ENCODE results near the gene URM1. TPM values are rescaled to one million over a fixed set of nuclear protein-coding genes. Genes with fewer than 3 reads are reported as not detected.
A peak's percentile ranks its signal among the peaks of the same experiment; 100 is the strongest.

The URM1 gene
- polyA plus RNA-seq, 1 donor, result 53.6 TPM

- no peak for DNase-seq
These were observed 57.7 kb downstream of the URM1 start for GRCh38 chr9:128428644-128429512.

GRCh38 chr9:128429513-128430086, 58.4 kb downstream of the URM1 start:
- DNase-seq, result no peak

- no peak for DNase-seq
These were observed 60.0 kb downstream of the URM1 start for GRCh38 chr9:128431207-128431606.

- DNase-seq, result no peak
These were observed 63.2 kb downstream of the URM1 start for GRCh38 chr9:128434340-128434739.

- no peak for DNase-seq
These were observed 64.4 kb downstream of the URM1 start for GRCh38 chr9:128435611-128436010.

GRCh38 chr9:128438343-128439109, 67.4 kb downstream of the URM1 start:
- peak; percentile 59 for DNase-seq

GRCh38 chr9:128439273-128439672, 68.1 kb downstream of the URM1 start:
- DNase-seq, result no peak

Other genes starting within 250 kb of the URM1 start
- 37.9 TPM for gene PTGES2, start 243.6 kb upstream of the URM1 start, polyA plus RNA-seq (ENCODE audit: insufficient read length)
- gene LCN2, start 221.9 kb upstream of the URM1 start, polyA plus RNA-seq (ENCODE audit: insufficient read length), result 0.75 TPM
- 31.8 TPM for gene BBLN, start 211.1 kb upstream of the URM1 start, polyA plus RNA-seq (ENCODE audit: insufficient read length)
- 139 TPM for gene CIZ1, start 179.8 kb upstream of the URM1 start, polyA plus RNA-seq (ENCODE audit: insufficient read length)
- 231 TPM for gene DNM1, start 168.0 kb upstream of the URM1 start, polyA plus RNA-seq (ENCODE audit: insufficient read length)
- 92.5 TPM for gene GOLGA2, start 95.4 kb upstream of the URM1 start, polyA plus RNA-seq (ENCODE audit: insufficient read length)
- 31.6 TPM for gene SWI5, start 95.1 kb upstream of the URM1 start, polyA plus RNA-seq (ENCODE audit: insufficient read length)
- gene TRUB2, start 48.9 kb upstream of the URM1 start, polyA plus RNA-seq (ENCODE audit: insufficient read length), result 37.6 TPM
- 83.2 TPM for gene COQ4, start 48.5 kb upstream of the URM1 start, polyA plus RNA-seq (ENCODE audit: insufficient read length)
- gene SLC27A4, start 30.8 kb upstream of the URM1 start, polyA plus RNA-seq (ENCODE audit: insufficient read length), result 16.7 TPM
- 34.9 TPM for gene CERCAM, start 49.5 kb downstream of the URM1 start, polyA plus RNA-seq (ENCODE audit: insufficient read length)
- gene ODF2, start 84.6 kb downstream of the URM1 start, polyA plus RNA-seq (ENCODE audit: insufficient read length), result 58.3 TPM
- gene GLE1, start 133.3 kb downstream of the URM1 start, polyA plus RNA-seq (ENCODE audit: insufficient read length), result 34.2 TPM
- 407 TPM for gene SPTAN1, start 181.2 kb downstream of the URM1 start, polyA plus RNA-seq (ENCODE audit: insufficient read length)

All from left kidney (tissue), 2 donors.